K562 (cell line): ENCODE data around the gene DNASE1L1. TPM values are rescaled to one million over a fixed set of nuclear protein-coding genes. Genes with fewer than 3 reads are reported as not detected.

ENCODE experiments used
- BCL6 ChIP-seq: fragments of 250-450 bp; sonication (Bioruptor Pico); IDR thresholded peaks from 2 replicates; pipeline ENCODE4 v1.4.0; 2020
- CHD1 ChIP-seq: fragments of 200-600 bp; sonication (generic); IDR thresholded peaks from one replicate; pipeline ENCODE4 v1.6.1; 2012; ENCODE audit warnings: mild to moderate bottlenecking, moderate library complexity, low read length, inconsistent platforms
- ETS2 ChIP-seq: IDR thresholded peaks from 2 replicates; pipeline ENCODE4 v1.6.1; 2016; ENCODE audit warnings: borderline replicate concordance, missing genetic modification characterization, mild to moderate bottlenecking, moderate library complexity, missing compliant biosample characterization; ENCODE audit not compliant: poor library complexity, severe bottlenecking
- HEY1 ChIP-seq: fragments of 250-450 bp; sonication (Bioruptor Pico); IDR thresholded peaks from 2 replicates; pipeline ENCODE4 v1.5.0; 2020; ENCODE audit warnings: mild to moderate bottlenecking, moderate library complexity, borderline replicate concordance
- HLTF ChIP-seq: fragments of 450-650 bp; IDR thresholded peaks from 2 replicates; pipeline ENCODE4 v1.6.1; 2016
- HNRNPL ChIP-seq: fragments of 200-400 bp; formaldehyde crosslinking; IDR thresholded peaks from 2 replicates; pipeline ENCODE4 v1.6.1; 2017; ENCODE audit warnings: low read depth, mild to moderate bottlenecking, low read length
- STAT5B ChIP-seq: fragments of 250-450 bp; sonication (Bioruptor Pico); IDR thresholded peaks from 2 replicates; pipeline ENCODE4 v1.8.0; 2021; ENCODE audit warnings: mild to moderate bottlenecking, inconsistent platforms
- polyA plus RNA-seq, 8 experiments: library from polyadenylated mRNA; depleted of rRNA in 4 of 8; stranded (reverse) in 5 of 8; unstranded in 3 of 8; fragments of >200 nt; fragmentation: Nextera tagmentation in 2 of 8; fragmentation: Illumina TruSeq in 1 of 8; extraction: Ambion mirVana in 2 of 8; extraction: Trizol in 1 of 8; gene quantifications; 2 replicates each; pipeline versions ENCODE4 v1.2.1 to v1.2.3, GENCODE V29; 2011 to 2014; ENCODE audit warnings: inconsistent platforms in 1 of 8, missing spikeins in 1 of 8
- total RNA-seq, 7 experiments: library from RNA; depleted of rRNA in 6 of 7; stranded (reverse); fragments of >200 nt in 6 of 7; fragmentation: Illumina TruSeq in 2 of 7; extraction: Trizol in 2 of 7; gene quantifications; 2 replicates each; pipeline versions ENCODE4 v1.2.1 to v1.2.3, GENCODE V29; 2011 to 2021; ENCODE audit warnings: low replicate concordance in 1 of 7
- TF ChIP-seq, protein P1 (sequence below): fragments of 250-450 bp; sonication (Bioruptor Pico); IDR thresholded peaks from 2 replicates; pipeline ENCODE4 v1.9.0; 2021; ENCODE audit warnings: mild to moderate bottlenecking
- TF ChIP-seq, protein P2 (sequence below), 2 experiments: fragments of 450-650 bp; IDR thresholded peaks; 2 replicates each; pipeline ENCODE4 v1.6.1; 2016; ENCODE audit warnings: mild to moderate bottlenecking in 2 of 2, borderline replicate concordance in 1 of 2, low read depth in 1 of 2, moderate library complexity in 1 of 2
- TF ChIP-seq, protein P3 (sequence below), 2 experiments: fragments of 450-650 bp in 1 of 2; IDR thresholded peaks; 2 replicates each; pipeline ENCODE4 v1.6.1; 2011 to 2017; ENCODE audit warnings: low read depth in 2 of 2, antibody characterized with exemption in 1 of 2, borderline replicate concordance in 1 of 2, low read length in 1 of 2, mild to moderate bottlenecking in 1 of 2, mixed read lengths in 1 of 2; ENCODE audit not compliant: control insufficient read depth in 1 of 2
- TF ChIP-seq, protein P4 (sequence below): sonication (generic); formaldehyde crosslinking; IDR thresholded peaks from 2 replicates; pipeline ENCODE4 v1.8.0; 2022; ENCODE audit warnings: mild to moderate bottlenecking, missing genetic modification reagents

DNASE1L1 gene
- total and polyA plus RNA-seq, 9 of the 15 experiments (the other 6 are each of a cell fraction or from before 2014, with no cell fraction given), result 0.73 to 12.6 (median 7.9) TPM

DNA sequence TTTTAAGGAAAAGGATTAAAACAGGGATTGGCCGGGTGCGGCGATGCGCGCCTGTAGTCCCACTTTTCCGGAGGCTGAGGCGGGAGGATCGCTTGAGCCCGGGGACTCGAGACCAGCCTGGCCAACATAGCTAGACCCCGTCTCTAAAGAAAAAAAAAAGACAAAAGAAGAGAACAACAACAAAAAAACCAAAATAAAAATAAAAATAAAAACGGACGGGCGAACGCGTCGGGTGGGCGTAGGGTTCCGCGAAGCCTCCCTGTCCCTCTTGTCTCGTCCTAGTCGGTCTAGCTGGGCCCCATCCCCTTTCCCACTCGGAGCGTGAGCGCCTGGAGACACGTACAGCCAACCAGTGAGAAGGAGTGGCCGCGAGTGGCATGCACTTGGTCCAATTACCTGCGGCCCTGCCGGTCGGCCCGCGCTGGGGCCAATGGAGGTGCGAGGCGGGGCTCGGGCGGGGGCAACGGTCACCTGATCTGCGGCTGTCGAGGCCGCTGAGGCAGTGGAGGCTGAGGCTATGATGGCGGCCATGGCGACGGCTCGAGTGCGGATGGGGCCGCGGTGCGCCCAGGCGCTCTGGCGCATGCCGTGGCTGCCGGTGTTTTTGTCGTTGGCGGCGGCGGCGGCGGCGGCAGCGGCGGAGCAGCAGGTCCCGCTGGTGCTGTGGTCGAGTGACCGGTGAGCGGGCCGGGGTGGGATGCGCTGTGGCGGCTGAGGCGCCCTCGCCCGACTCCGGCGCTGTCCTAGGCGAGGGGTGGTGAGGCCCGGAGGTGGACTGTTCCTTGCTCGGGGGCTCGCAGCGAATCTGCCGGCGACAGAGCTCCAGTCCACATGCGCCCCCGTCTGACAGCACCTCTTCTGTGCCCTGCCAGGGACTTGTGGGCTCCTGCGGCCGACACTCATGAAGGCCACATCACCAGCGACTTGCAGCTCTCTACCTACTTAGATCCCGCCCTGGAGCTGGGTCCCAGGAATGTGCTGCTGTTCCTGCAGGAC, 19.4 kb upstream of the DNASE1L1 start, which contains the start of gene ATP6AP1 (continued):
- TF ChIP-seq, protein P1, sequence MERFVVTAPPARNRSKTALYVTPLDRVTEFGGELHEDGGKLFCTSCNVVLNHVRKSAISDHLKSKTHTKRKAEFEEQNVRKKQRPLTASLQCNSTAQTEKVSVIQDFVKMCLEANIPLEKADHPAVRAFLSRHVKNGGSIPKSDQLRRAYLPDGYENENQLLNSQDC (CRISPR knock-in tag), result no peak
- no peak for TF ChIP-seq HNRNPL
- no peak for TF ChIP-seq HEY1
- TF ChIP-seq HLTF, result peak; percentile 42; the same call in 1 of the 2 replicates
- no peak for TF ChIP-seq ETS2 (tag)
- TF ChIP-seq, protein P2, sequence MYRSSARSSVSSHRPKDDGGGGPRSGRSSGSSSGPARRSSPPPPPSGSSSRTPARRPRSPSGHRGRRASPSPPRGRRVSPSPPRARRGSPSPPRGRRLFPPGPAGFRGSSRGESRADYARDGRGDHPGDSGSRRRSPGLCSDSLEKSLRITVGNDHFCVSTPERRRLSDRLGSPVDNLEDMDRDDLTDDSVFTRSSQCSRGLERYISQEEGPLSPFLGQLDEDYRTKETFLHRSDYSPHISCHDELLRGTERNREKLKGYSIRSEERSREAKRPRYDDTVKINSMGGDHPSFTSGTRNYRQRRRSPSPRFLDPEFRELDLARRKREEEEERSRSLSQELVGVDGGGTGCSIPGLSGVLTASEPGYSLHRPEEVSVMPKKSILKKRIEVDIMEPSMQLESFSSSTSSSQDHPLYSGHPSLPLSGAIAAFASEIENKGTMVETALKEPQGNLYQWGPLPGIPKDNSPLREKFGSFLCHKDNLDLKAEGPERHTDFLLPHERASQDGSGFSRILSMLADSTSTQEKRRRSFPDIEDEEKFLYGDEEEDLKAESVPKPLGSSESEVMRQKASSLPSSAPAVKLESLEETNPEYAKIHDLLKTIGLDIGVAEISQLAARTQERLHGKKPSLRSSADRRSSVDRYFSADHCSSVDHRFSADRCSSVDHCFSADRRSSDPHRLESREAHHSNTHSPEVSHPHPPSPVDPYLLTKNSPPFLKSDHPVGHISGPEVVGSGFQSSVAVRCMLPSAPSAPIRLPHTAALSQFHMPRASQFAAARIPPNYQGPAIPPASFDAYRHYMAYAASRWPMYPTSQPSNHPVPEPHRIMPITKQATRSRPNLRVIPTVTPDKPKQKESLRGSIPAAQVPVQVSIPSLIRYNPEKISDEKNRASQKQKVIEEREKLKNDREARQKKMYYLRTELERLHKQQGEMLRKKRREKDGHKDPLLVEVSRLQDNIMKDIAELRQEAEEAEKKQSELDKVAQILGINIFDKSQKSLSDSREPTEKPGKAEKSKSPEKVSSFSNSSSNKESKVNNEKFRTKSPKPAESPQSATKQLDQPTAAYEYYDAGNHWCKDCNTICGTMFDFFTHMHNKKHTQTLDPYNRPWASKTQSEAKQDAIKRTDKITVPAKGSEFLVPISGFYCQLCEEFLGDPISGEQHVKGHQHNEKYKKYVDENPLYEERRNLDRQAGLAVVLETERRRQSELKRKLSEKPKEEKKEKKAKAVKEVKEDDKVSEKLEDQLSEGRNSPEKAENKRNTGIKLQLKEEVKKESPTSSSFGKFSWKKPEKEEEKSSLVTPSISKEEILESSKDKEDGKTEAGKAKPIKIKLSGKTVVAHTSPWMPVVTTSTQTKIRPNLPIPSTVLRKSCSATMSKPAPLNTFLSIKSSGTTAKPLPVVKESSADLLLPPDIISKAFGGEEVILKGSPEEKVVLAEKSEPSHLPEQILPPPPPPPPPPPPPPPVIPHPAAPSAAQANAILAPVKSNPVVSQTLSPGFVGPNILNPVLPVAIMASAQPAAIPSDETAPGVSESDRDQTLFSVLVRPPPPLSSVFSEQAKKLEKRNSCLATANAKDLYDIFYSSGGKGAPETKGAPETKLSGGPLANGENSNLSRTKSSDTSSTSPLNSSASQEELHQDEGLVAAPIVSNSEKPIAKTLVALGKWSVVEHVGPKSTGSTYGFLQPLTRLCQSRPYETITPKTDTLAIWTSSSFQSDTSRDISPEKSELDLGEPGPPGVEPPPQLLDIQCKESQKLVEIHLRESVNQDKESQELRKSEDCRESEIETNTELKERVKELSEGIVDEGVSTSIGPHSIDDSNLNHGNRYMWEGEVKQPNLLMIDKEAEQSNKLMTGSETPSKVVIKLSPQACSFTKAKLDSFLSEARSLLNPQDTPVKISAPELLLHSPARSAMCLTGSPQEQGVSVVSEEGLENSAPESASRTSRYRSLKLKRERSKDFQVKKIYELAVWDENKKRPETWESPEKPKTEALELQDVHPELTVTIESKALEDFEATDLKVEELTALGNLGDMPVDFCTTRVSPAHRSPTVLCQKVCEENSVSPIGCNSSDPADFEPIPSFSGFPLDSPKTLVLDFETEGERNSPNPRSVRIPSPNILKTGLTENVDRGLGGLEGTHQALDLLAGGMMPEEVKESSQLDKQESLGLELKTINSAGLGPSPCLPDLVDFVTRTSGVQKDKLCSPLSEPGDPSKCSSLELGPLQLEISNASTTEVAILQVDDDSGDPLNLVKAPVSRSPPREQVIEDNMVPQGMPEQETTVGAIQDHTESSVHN (IDR thresholded peaks at IDR 0.05; ENCODE audit: borderline replicate concordance in 1 of 2, low read depth in 1 of 2), result no peak
- TF ChIP-seq, protein P3, sequence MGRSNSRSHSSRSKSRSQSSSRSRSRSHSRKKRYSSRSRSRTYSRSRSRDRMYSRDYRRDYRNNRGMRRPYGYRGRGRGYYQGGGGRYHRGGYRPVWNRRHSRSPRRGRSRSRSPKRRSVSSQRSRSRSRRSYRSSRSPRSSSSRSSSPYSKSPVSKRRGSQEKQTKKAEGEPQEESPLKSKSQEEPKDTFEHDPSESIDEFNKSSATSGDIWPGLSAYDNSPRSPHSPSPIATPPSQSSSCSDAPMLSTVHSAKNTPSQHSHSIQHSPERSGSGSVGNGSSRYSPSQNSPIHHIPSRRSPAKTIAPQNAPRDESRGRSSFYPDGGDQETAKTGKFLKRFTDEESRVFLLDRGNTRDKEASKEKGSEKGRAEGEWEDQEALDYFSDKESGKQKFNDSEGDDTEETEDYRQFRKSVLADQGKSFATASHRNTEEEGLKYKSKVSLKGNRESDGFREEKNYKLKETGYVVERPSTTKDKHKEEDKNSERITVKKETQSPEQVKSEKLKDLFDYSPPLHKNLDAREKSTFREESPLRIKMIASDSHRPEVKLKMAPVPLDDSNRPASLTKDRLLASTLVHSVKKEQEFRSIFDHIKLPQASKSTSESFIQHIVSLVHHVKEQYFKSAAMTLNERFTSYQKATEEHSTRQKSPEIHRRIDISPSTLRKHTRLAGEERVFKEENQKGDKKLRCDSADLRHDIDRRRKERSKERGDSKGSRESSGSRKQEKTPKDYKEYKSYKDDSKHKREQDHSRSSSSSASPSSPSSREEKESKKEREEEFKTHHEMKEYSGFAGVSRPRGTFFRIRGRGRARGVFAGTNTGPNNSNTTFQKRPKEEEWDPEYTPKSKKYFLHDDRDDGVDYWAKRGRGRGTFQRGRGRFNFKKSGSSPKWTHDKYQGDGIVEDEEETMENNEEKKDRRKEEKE (IDR thresholded peaks at IDR 0.05; ENCODE audit: borderline replicate concordance in 1 of 2, control insufficient read depth in 1 of 2, low read depth in 2 of 2, low read length in 1 of 2), result no peak
- TF ChIP-seq, protein P4, sequence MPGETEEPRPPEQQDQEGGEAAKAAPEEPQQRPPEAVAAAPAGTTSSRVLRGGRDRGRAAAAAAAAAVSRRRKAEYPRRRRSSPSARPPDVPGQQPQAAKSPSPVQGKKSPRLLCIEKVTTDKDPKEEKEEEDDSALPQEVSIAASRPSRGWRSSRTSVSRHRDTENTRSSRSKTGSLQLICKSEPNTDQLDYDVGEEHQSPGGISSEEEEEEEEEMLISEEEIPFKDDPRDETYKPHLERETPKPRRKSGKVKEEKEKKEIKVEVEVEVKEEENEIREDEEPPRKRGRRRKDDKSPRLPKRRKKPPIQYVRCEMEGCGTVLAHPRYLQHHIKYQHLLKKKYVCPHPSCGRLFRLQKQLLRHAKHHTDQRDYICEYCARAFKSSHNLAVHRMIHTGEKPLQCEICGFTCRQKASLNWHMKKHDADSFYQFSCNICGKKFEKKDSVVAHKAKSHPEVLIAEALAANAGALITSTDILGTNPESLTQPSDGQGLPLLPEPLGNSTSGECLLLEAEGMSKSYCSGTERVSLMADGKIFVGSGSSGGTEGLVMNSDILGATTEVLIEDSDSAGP (CRISPR knock-in tag), result no peak
- TF ChIP-seq BCL6 (CRISPR knock-in tag), result no peak
- no peak for TF ChIP-seq STAT5B
- no peak for TF ChIP-seq CHD1
